Measurements from ENCODE around the gene CNOT4.

Gene CNOT4

GRCh38 chr7:135385209-135385608 lies 124.7 kb downstream of the CNOT4 start:
- Histone ChIP-seq H3K27me3 (ENCODE audit: insufficient read depth, poor library complexity, severe bottlenecking) (no peaks in the 10 kb centered on the region), H3K27ac (replicated peaks) (no peak overlapping the region), H3K4me3 (replicated peaks; ENCODE audit: insufficient read depth, low read length) (no peak overlapping the region)
- no peak for DNase-seq (ENCODE audit: low read depth in 1 of 2, low spot score in 1 of 2)
- TF ChIP-seq GABPA (IDR thresholded peaks at IDR 0.05; ENCODE audit: low read depth) (no peak), REST (IDR thresholded peaks at IDR 0.05; ENCODE audit: insufficient replicate concordance, low read depth) (no peak), CTCF (IDR thresholded peaks at IDR 0.05; ENCODE audit: insufficient read depth, low read length) (no peak), SPI1 (IDR thresholded peaks at IDR 0.05; ENCODE audit: borderline replicate concordance, low read depth) (no peak)

GRCh38 chr7:135383525-135384175 lies 126.3 kb downstream of the CNOT4 start:
- no peak for DNase-seq (ENCODE audit: low read depth in 1 of 2, low spot score in 1 of 2)
- no peaks in the 10 kb centered on the region for H3K27me3 ChIP-seq (ENCODE audit: insufficient read depth, poor library complexity, severe bottlenecking)
- TF ChIP-seq REST (IDR thresholded peaks at IDR 0.05; ENCODE audit: insufficient replicate concordance, low read depth) (no peak), POLR2AphosphoS5 (IDR thresholded peaks at IDR 0.05; ENCODE audit: low read depth) (no peak), SPI1 (IDR thresholded peaks at IDR 0.05; ENCODE audit: borderline replicate concordance, low read depth) (no peak), GABPA (IDR thresholded peaks at IDR 0.05; ENCODE audit: low read depth) (no peak), CTCF (IDR thresholded peaks at IDR 0.05; ENCODE audit: insufficient read depth, low read length) (no peak)
- no peak overlapping the region for H3K27ac ChIP-seq (replicated peaks)
- no peak overlapping the region for H3K4me3 ChIP-seq (replicated peaks; ENCODE audit: insufficient read depth, low read length)

- no peaks in the 10 kb centered on the region for H3K27me3 ChIP-seq (ENCODE audit: insufficient read depth, poor library complexity, severe bottlenecking)
- TF ChIP-seq POLR2AphosphoS5 (IDR thresholded peaks at IDR 0.05; ENCODE audit: low read depth) (no peak), SPI1 (IDR thresholded peaks at IDR 0.05; ENCODE audit: borderline replicate concordance, low read depth) (no peak), CTCF (IDR thresholded peaks at IDR 0.05; ENCODE audit: insufficient read depth, low read length) (no peak), REST (IDR thresholded peaks at IDR 0.05; ENCODE audit: insufficient replicate concordance, low read depth) (no peak), GABPA (IDR thresholded peaks at IDR 0.05; ENCODE audit: low read depth) (no peak)
- DNase-seq (ENCODE audit: low read depth in 1 of 2, low spot score in 1 of 2) = no peak
- H3K27ac ChIP-seq (replicated peaks) = no peak overlapping the region
- no peak overlapping the region for H3K4me3 ChIP-seq (replicated peaks; ENCODE audit: insufficient read depth, low read length)
Measured at GRCh38 chr7:135382173-135382572, 127.7 kb downstream of the CNOT4 start.
